Sigmoid colon (tissue), 7 donors: ENCODE measurements around the gene ZNF211. TPM values are rescaled to one million over a fixed set of nuclear protein-coding genes. Genes with fewer than 3 reads are reported as not detected.

ENCODE experiments used
- DNase-seq: peaks from one replicate; pipeline ENCODE4 v3.0.0-alpha.2; 2019
- H3K27ac ChIP-seq, 4 donors: fragments of 200-600 bp; sonication (generic); one replicate each; pipeline ENCODE4 v1.5.1; 2016 to 2019; ENCODE audit warnings: mild to moderate bottlenecking in 1 of 4
- H3K27me3 ChIP-seq, 3 donors: fragments of 200-600 bp; sonication (generic); one replicate each; pipeline ENCODE4 v1.5.1; 2019; ENCODE audit warnings: mild to moderate bottlenecking in 1 of 3
- H3K36me3 ChIP-seq, 4 donors: fragments of 200-600 bp; sonication (generic); one replicate each; pipeline ENCODE4 v1.5.1; 2016 to 2019
- H3K4me1 ChIP-seq, 4 donors: fragments of 200-600 bp; sonication (generic); one replicate each; pipeline ENCODE4 v1.5.1; 2017 to 2019
- H3K4me3 ChIP-seq, 4 donors: fragments of 200-600 bp; sonication (generic); one replicate each; pipeline ENCODE4 v1.5.1; 2017 to 2019; ENCODE audit warnings: mild to moderate bottlenecking in 2 of 4, moderate library complexity in 1 of 4
- H3K9me3 ChIP-seq, 4 donors: fragments of 200-600 bp in 3 of 4; sonication (generic) in 3 of 4; one replicate each; pipeline versions ENCODE4 v1.5.1 to v1.6.1; 2013 to 2019
- CTCF ChIP-seq, 4 experiments: fragments of 450-650 bp in 3 of 4; fragments of 200-600 bp in 1 of 4; IDR thresholded peaks; one replicate each; pipeline ENCODE4 v1.5.1; 2016 to 2019; ENCODE audit warnings: antibody characterized with exemption in 4 of 4, mild to moderate bottlenecking in 3 of 4, moderate library complexity in 2 of 4
- EP300 ChIP-seq, 4 donors: sonication (generic); formaldehyde crosslinking; IDR thresholded peaks; one replicate each; pipeline ENCODE4 v1.6.1; 2017; ENCODE audit warnings: antibody characterized with exemption in 4 of 4
- POLR2A ChIP-seq, 2 donors: fragments of 450-650 bp; IDR thresholded peaks; one replicate each; pipeline ENCODE4 v1.6.1; 2016; ENCODE audit warnings: antibody characterized with exemption in 2 of 2, mild to moderate bottlenecking in 2 of 2, moderate library complexity in 2 of 2
- POLR2AphosphoS5 ChIP-seq, 4 donors: sonication (generic); formaldehyde crosslinking; IDR thresholded peaks; one replicate each; pipeline ENCODE4 v1.6.1; 2017; ENCODE audit warnings: antibody characterized with exemption in 4 of 4
- WGBS, 2 donors: extraction: QIAGEN DNeasy Blood & Tissue Kit; methylation state at CpG; one replicate each; pipeline ENCODE4 v1.1.7; 2013; 5-methylcytosine and 5-hydroxymethylcytosine counted together
- intact Hi-C: fragments of 100-400 bp; cut with DNase I; formaldehyde crosslinking; loops from one replicate; pipeline ENCODE4 v1.15.1; 2023
- polyA plus RNA-seq, 3 donors: library from polyadenylated mRNA; stranded (reverse); fragments of 200-250 nt; gene quantifications; one replicate each; pipeline ENCODE4 v1.2.3, GENCODE V29; 2013
- total RNA-seq, 4 donors: library from RNA; depleted of rRNA; stranded (reverse); fragments of >200 nt; gene quantifications; one replicate each; pipeline ENCODE4 v1.1.0, GENCODE V29; 2016
- donor health status: healthy with polysubstance abuse.
- donor health status: Bipolar disorder and iron deficiency.
- donor health status: healthy.

ZNF211 gene
- total and polyA plus RNA-seq, 7 donors: 1.8 to 14.4 (median 11.8) TPM

- Histone ChIP-seq H3K4me3 (no peak overlapping the region), H3K4me1 (peaks cover 0 to 7% (median 3%) of the 10 kb centered on the region in 4 donors), H3K36me3 (peaks cover 0 to 53% (median 35%) of the 10 kb centered on the region in 4 donors), H3K27ac (no peak overlapping the region), H3K27me3 (no peaks in the 10 kb centered on the region), H3K9me3 (peaks cover 23 to 78% (median 50%) of the 10 kb centered on the region in 4 donors)
- whole genome bisulfite sequencing, 2 donors: 96 to 97% methylated on average over 6 of the region's 6 CpGs
- intact Hi-C loops: no loop called here
- peak; percentile 4 for DNase-seq
- no peak for TF ChIP-seq EP300 (IDR thresholded peaks at IDR 0.05)
- no peak for TF ChIP-seq POLR2A (IDR thresholded peaks at IDR 0.05)
- no peak for TF ChIP-seq CTCF (IDR thresholded peaks at IDR 0.05)
- TF ChIP-seq POLR2AphosphoS5 (IDR thresholded peaks at IDR 0.05): no peak
Measured at GRCh38 chr19:57688011-57688763, 55.2 kb downstream of the ZNF211 start.

GRCh38 chr19:57689750-57690149 is 56.8 kb downstream of the ZNF211 start:
- Histone ChIP-seq H3K9me3 (peaks cover 23 to 82% (median 46%) of the 10 kb centered on the region in 4 donors), H3K36me3 (peaks cover 0 to 40% (median 27%) of the 10 kb centered on the region in 4 donors), H3K4me1 (no peaks in the 10 kb centered on the region), H3K4me3 (no peak overlapping the region), H3K27ac (no peak overlapping the region), H3K27me3 (no peaks in the 10 kb centered on the region)
- WGBS, 2 donors: 98% methylated on average over 3 of the region's 3 CpGs
- TF ChIP-seq EP300 (IDR thresholded peaks at IDR 0.05) (no peak), POLR2AphosphoS5 (IDR thresholded peaks at IDR 0.05) (no peak), CTCF (IDR thresholded peaks at IDR 0.05) (no peak), POLR2A (IDR thresholded peaks at IDR 0.05) (no peak)
- DNase-seq: peak; percentile 2
- intact Hi-C loops: no loop called here

Other genes with a start within 250 kb of the ZNF211 start
- 10 to 100 TPM; 21.9 to 29.1 (median 22.8) TPM for gene ZNF548, start 243.3 kb upstream of the ZNF211 start, total RNA-seq
- 10 to 100 TPM in 1 of 3 donors, 1 to 10 TPM in 2; 1.2 to 10.7 (median 1.8) TPM for gene ZNF548, start 243.3 kb upstream of the ZNF211 start, polyA plus RNA-seq
- 10 to 100 TPM; 10.2 to 14.0 (median 10.8) TPM for gene ZNF17, start 222.0 kb upstream of the ZNF211 start, total RNA-seq
- gene ZNF17, start 222.0 kb upstream of the ZNF211 start, polyA plus RNA-seq: 1 to 10 TPM in 2 of 3 donors, under 1 TPM in 1; 0.69 to 3.9 (median 1.2) TPM
- gene ZNF749, start 197.8 kb upstream of the ZNF211 start, total RNA-seq: 1 to 10 TPM; 1.9 to 7.4 (median 4.0) TPM
- 10 to 100 TPM in 1 of 3 donors, 1 to 10 TPM in 2; 3.9 to 10.2 (median 6.7) TPM for gene ZNF749, start 197.8 kb upstream of the ZNF211 start, polyA plus RNA-seq
- 1 to 10 TPM in 3 of 4 donors, under 1 TPM in 1; 0.49 to 1.4 (median 1.2) TPM for gene VN1R1, start 176.0 kb upstream of the ZNF211 start, total RNA-seq
- under 1 TPM in 1 of 3 donors, not detected in 2; 0.50 TPM for gene VN1R1, start 176.0 kb upstream of the ZNF211 start, polyA plus RNA-seq
- gene ZNF772, start 155.6 kb upstream of the ZNF211 start, total RNA-seq: 10 to 100 TPM; 12.8 to 17.1 (median 15.5) TPM
- gene ZNF772, start 155.6 kb upstream of the ZNF211 start, polyA plus RNA-seq: 1 to 10 TPM in 1 of 3 donors, under 1 TPM in 2; 0.23 to 3.4 (median 0.60) TPM
- gene ZNF419, start 145.4 kb upstream of the ZNF211 start, total RNA-seq: 10 to 100 TPM in 2 of 4 donors, 1 to 10 TPM in 2; 5.2 to 16.1 (median 11.1) TPM
- 1 to 10 TPM; 1.4 to 3.9 (median 3.0) TPM for gene ZNF419, start 145.4 kb upstream of the ZNF211 start, polyA plus RNA-seq
- gene ZNF773, start 133.2 kb upstream of the ZNF211 start, total RNA-seq: 10 to 100 TPM in 3 of 4 donors, 1 to 10 TPM in 1; 8.4 to 34.1 (median 20.9) TPM
- 1 to 10 TPM; 1.2 to 4.6 (median 1.6) TPM for gene ZNF773, start 133.2 kb upstream of the ZNF211 start, polyA plus RNA-seq
- 1 to 10 TPM; 4.2 to 6.4 (median 5.5) TPM for gene ZNF549, start 105.8 kb upstream of the ZNF211 start, total RNA-seq
- gene ZNF549, start 105.8 kb upstream of the ZNF211 start, polyA plus RNA-seq: 1 to 10 TPM in 2 of 3 donors, under 1 TPM in 1; 0.46 to 2.6 (median 1.2) TPM
- 1 to 10 TPM; 4.1 to 6.6 (median 5.0) TPM for gene ZNF550, start 73.3 kb upstream of the ZNF211 start, total RNA-seq
- 1 to 10 TPM in 2 of 3 donors, under 1 TPM in 1; 0.92 to 3.7 (median 1.2) TPM for gene ZNF550, start 73.3 kb upstream of the ZNF211 start, polyA plus RNA-seq
- gene ZNF416, start 54.3 kb upstream of the ZNF211 start, total RNA-seq: 1 to 10 TPM; 3.1 to 5.5 (median 4.2) TPM
- gene ZNF416, start 54.3 kb upstream of the ZNF211 start, polyA plus RNA-seq: 1 to 10 TPM in 1 of 3 donors, under 1 TPM in 2; 0.23 to 2.2 (median 0.60) TPM
- 10 to 100 TPM in 1 of 4 donors, 1 to 10 TPM in 3; 4.8 to 10.5 (median 5.9) TPM for gene ZIK1, start 49.0 kb upstream of the ZNF211 start, total RNA-seq
- gene ZIK1, start 49.0 kb upstream of the ZNF211 start, polyA plus RNA-seq: 1 to 10 TPM in 1 of 3 donors, under 1 TPM in 2; 0.23 to 3.9 (median 0.60) TPM
- gene ZNF530, start 33.3 kb upstream of the ZNF211 start, total RNA-seq: 10 to 100 TPM in 1 of 4 donors, 1 to 10 TPM in 3; 1.2 to 12.5 (median 3.1) TPM
- 1 to 10 TPM; 1.4 to 3.3 (median 1.8) TPM for gene ZNF530, start 33.3 kb upstream of the ZNF211 start, polyA plus RNA-seq
- 10 to 100 TPM; 10.8 to 23.2 (median 17.0) TPM for gene ZNF134, start 18.9 kb upstream of the ZNF211 start, total RNA-seq
- 1 to 10 TPM in 2 of 3 donors, under 1 TPM in 1; 0.92 to 6.5 (median 4.2) TPM for gene ZNF134, start 18.9 kb upstream of the ZNF211 start, polyA plus RNA-seq
- under 1 TPM in 1 of 4 donors, not detected in 3; 0.36 TPM for gene ZSCAN4, start 35.8 kb downstream of the ZNF211 start, total RNA-seq
- gene ZSCAN4, start 35.8 kb downstream of the ZNF211 start, polyA plus RNA-seq: not detected
- gene ZNF551, start 48.8 kb downstream of the ZNF211 start, total RNA-seq: 10 to 100 TPM in 1 of 4 donors, 1 to 10 TPM in 3; 4.2 to 10.7 (median 6.6) TPM
- gene ZNF551, start 48.8 kb downstream of the ZNF211 start, polyA plus RNA-seq: 1 to 10 TPM in 1 of 3 donors, under 1 TPM in 2; 0.60 to 4.1 (median 0.92) TPM
- 1 to 10 TPM; 6.1 to 8.4 (median 7.7) TPM for gene ZNF154, start 76.0 kb downstream of the ZNF211 start, total RNA-seq
- 1 to 10 TPM in 1 of 3 donors, under 1 TPM in 1, not detected in 1; under 0.01 to 3.5 TPM for gene ZNF154, start 76.0 kb downstream of the ZNF211 start, polyA plus RNA-seq
- gene ZNF671, start 94.5 kb downstream of the ZNF211 start, total RNA-seq: 10 to 100 TPM; 10.5 to 14.6 (median 13.5) TPM
- gene ZNF671, start 94.5 kb downstream of the ZNF211 start, polyA plus RNA-seq: 1 to 10 TPM in 1 of 3 donors, under 1 TPM in 2; 0.60 to 5.2 (median 0.69) TPM
- 10 to 100 TPM in 3 of 4 donors, 1 to 10 TPM in 1; 8.3 to 12.5 (median 11.5) TPM for gene ZNF776, start 113.6 kb downstream of the ZNF211 start, total RNA-seq
- 1 to 10 TPM; 2.1 to 7.6 (median 6.6) TPM for gene ZNF776, start 113.6 kb downstream of the ZNF211 start, polyA plus RNA-seq
- gene ZNF586, start 136.5 kb downstream of the ZNF211 start, total RNA-seq: 10 to 100 TPM; 14.7 to 17.3 (median 15.6) TPM
- gene ZNF586, start 136.5 kb downstream of the ZNF211 start, polyA plus RNA-seq: 10 to 100 TPM in 1 of 3 donors, 1 to 10 TPM in 2; 4.8 to 10.7 (median 6.2) TPM
- 1 to 10 TPM; 2.4 to 7.1 (median 6.7) TPM for gene ZNF552, start 181.7 kb downstream of the ZNF211 start, total RNA-seq
- gene ZNF552, start 181.7 kb downstream of the ZNF211 start, polyA plus RNA-seq: 10 to 100 TPM; 12.1 to 15.0 (median 13.6) TPM
- gene ZNF587B, start 197.1 kb downstream of the ZNF211 start, total RNA-seq: 10 to 100 TPM in 2 of 4 donors, 1 to 10 TPM in 2; 7.2 to 13.0 (median 9.5) TPM
- gene ZNF587B, start 197.1 kb downstream of the ZNF211 start, polyA plus RNA-seq: 1 to 10 TPM; 1.2 to 9.8 (median 2.8) TPM
- gene ZNF587, start 216.7 kb downstream of the ZNF211 start, total RNA-seq: 10 to 100 TPM; 22.8 to 39.0 (median 33.1) TPM
- 10 to 100 TPM in 1 of 3 donors, 1 to 10 TPM in 2; 4.2 to 26.8 (median 4.2) TPM for gene ZNF587, start 216.7 kb downstream of the ZNF211 start, polyA plus RNA-seq